ENCODE measurements around the gene TIMM22. TPM values are rescaled to one million over a fixed set of nuclear protein-coding genes. Genes with fewer than 3 reads are reported as not detected.
A peak's percentile ranks its signal among the peaks of the same experiment; 100 is the strongest.

Gene TIMM22
- total RNA-seq, 1 experiment from 2014 or later: 14.0 TPM

GRCh38 chr17:957856-958421 is 39.0 kb upstream of the TIMM22 start:
- ChIA-PET CTCF (no interaction called here), POLR2A (no interaction called here), RAD21 (ENCODE audit: low non-redundant PET in 1 of 2, low total read pairs in 2 of 2, uncharacterized antibody in 2 of 2, unreplicated experiment in 2 of 2) (no interaction called here)
- Histone ChIP-seq H3K4me1 (ENCODE audit: control insufficient read depth in 1 of 2, insufficient read depth in 2 of 2, low read length in 2 of 2) (peaks cover 56 to 76% of the 10 kb centered on the region in 2 experiments), H3K4me3 (replicated peaks in 1 of 2; ENCODE audit: low read depth in 1 of 2, low read length in 2 of 2) (no peak overlapping the region), H3K27me3 (ENCODE audit: insufficient read depth, low read length) (no peaks in the 10 kb centered on the region), H3K27ac (ENCODE audit: low read depth, low read length) (no peak overlapping the region), H3K9ac (ENCODE audit: low read length) (no peak overlapping the region), H3K36me3 (ENCODE audit: control insufficient read depth in 1 of 2, insufficient read depth in 2 of 2, low read length in 2 of 2) (peaks cover 0 to 3% of the 10 kb centered on the region in 2 experiments; a peak in 1 of 4 replicates), H4K20me1 (ENCODE audit: insufficient read depth) (peaks cover 4% of the 10 kb centered on the region; the same call in 1 of the 2 replicates), H3K79me2 (ENCODE audit: insufficient read depth, low read length) (peaks cover 64% of the 10 kb centered on the region), H3K9me3 (ENCODE audit: control insufficient read depth in 1 of 2, insufficient read depth in 1 of 2, low read depth in 1 of 2, low read length in 2 of 2) (no peaks in the 10 kb centered on the region), H3K9me2 (ENCODE audit: insufficient read depth) (no peaks in the 10 kb centered on the region), H2AFZ (ENCODE audit: low read depth, low read length, poor library complexity, severe bottlenecking) (no peak overlapping the region), H3K4me2 (ENCODE audit: low read length) (peak overlapping the region; percentile 29)
- no peak for ATAC-seq
- DNase-seq (ENCODE audit: low read depth, low spot score): no peak
- BruUV-seq (replicated peaks): no TSS peak
- intact Hi-C loops (cut with micrococcal nuclease): no loop called here
- no peak for TF ChIP-seq YY1 (IDR thresholded peaks at IDR 0.05; ENCODE audit: extremely low read depth, insufficient replicate concordance, low read depth, low read length)
- no peak for TF ChIP-seq SIN3A (IDR thresholded peaks at IDR 0.05; ENCODE audit: low read depth)
- no peak for TF ChIP-seq ATF3 (IDR thresholded peaks at IDR 0.05)
- no peak for TF ChIP-seq EZH2 (IDR thresholded peaks at IDR 0.05)
- no peak for TF ChIP-seq POLR2A (IDR thresholded peaks at IDR 0.05; ENCODE audit: borderline replicate concordance, extremely low read depth, insufficient read depth, insufficient read length)
- no peak for TF ChIP-seq TCF7L2 (IDR thresholded peaks at IDR 0.05; ENCODE audit: borderline replicate concordance, extremely low read depth, insufficient read depth, insufficient read length)
- no peak for TF ChIP-seq CBX3 (IDR thresholded peaks at IDR 0.05; ENCODE audit: low read depth)
- no peak for TF ChIP-seq ZNF274 (IDR thresholded peaks at IDR 0.05; ENCODE audit: low read depth, low read length)

GRCh38 chr17:958712-959451 is 38.0 kb upstream of the TIMM22 start:
- ATAC-seq (no peak), DNase-seq (ENCODE audit: low read depth, low spot score) (no peak)
- ChIA-PET CTCF (no interaction called here), RAD21 (ENCODE audit: low non-redundant PET in 1 of 2, low total read pairs in 2 of 2, uncharacterized antibody in 2 of 2, unreplicated experiment in 2 of 2) (no interaction called here), POLR2A (no interaction called here)
- Histone ChIP-seq H3K9ac (ENCODE audit: low read length) (no peak overlapping the region), H4K20me1 (ENCODE audit: insufficient read depth) (peaks cover 4% of the 10 kb centered on the region; the same call in 1 of the 2 replicates), H3K27ac (ENCODE audit: low read depth, low read length) (no peak overlapping the region), H3K4me2 (ENCODE audit: low read length) (peak overlapping the region; percentile 25; the same call in 1 of the 2 replicates), H2AFZ (ENCODE audit: low read depth, low read length, poor library complexity, severe bottlenecking) (no peak overlapping the region), H3K4me3 (replicated peaks in 1 of 2; ENCODE audit: low read depth in 1 of 2, low read length in 2 of 2) (no peak overlapping the region), H3K9me2 (ENCODE audit: insufficient read depth) (no peaks in the 10 kb centered on the region), H3K4me1 (ENCODE audit: control insufficient read depth in 1 of 2, insufficient read depth in 2 of 2, low read length in 2 of 2) (peaks cover 57 to 81% of the 10 kb centered on the region in 2 experiments), H3K27me3 (ENCODE audit: insufficient read depth, low read length) (no peaks in the 10 kb centered on the region), H3K36me3 (ENCODE audit: control insufficient read depth in 1 of 2, insufficient read depth in 2 of 2, low read length in 2 of 2) (peaks cover 0 to 3% of the 10 kb centered on the region in 2 experiments; a peak in 1 of 4 replicates), H3K9me3 (ENCODE audit: control insufficient read depth in 1 of 2, insufficient read depth in 1 of 2, low read depth in 1 of 2, low read length in 2 of 2) (no peaks in the 10 kb centered on the region), H3K79me2 (ENCODE audit: insufficient read depth, low read length) (peaks cover 68% of the 10 kb centered on the region)
- no TSS peak for BruUV-seq (replicated peaks)
- intact Hi-C loops (cut with micrococcal nuclease): no loop called here
- no peak for TF ChIP-seq ELF1 (IDR thresholded peaks at IDR 0.05; ENCODE audit: borderline replicate concordance, low read depth)
- TF ChIP-seq SP1 (IDR thresholded peaks at IDR 0.05; ENCODE audit: low read depth): no peak
- TF ChIP-seq FOSL1 (IDR thresholded peaks at IDR 0.05; ENCODE audit: low read depth): no peak
- no peak for TF ChIP-seq EZH2 (IDR thresholded peaks at IDR 0.05)
- TF ChIP-seq RAD21 (IDR thresholded peaks at IDR 0.05; ENCODE audit: low read depth): no peak
- TF ChIP-seq ZFX (IDR thresholded peaks at IDR 0.05): no peak
- no peak for TF ChIP-seq CBX3 (IDR thresholded peaks at IDR 0.05; ENCODE audit: low read depth)
- no peak for TF ChIP-seq CEBPB (IDR thresholded peaks at IDR 0.05; ENCODE audit: low read depth)
- no peak for TF ChIP-seq YY1 (IDR thresholded peaks at IDR 0.05; ENCODE audit: extremely low read depth, insufficient replicate concordance, low read depth, low read length)
- no peak for TF ChIP-seq ZBTB33 (IDR thresholded peaks at IDR 0.05; ENCODE audit: extremely low read depth, insufficient replicate concordance, low read length)

Measured in HCT116 (cell line).